ENCODE data around the gene FANCC.
"Not testable (repeated sequence)": the region's sequence is repeated elsewhere in the genome, so short reads cannot be mapped to it uniquely, and the experiment has no call there.

Gene FANCC

DNA sequence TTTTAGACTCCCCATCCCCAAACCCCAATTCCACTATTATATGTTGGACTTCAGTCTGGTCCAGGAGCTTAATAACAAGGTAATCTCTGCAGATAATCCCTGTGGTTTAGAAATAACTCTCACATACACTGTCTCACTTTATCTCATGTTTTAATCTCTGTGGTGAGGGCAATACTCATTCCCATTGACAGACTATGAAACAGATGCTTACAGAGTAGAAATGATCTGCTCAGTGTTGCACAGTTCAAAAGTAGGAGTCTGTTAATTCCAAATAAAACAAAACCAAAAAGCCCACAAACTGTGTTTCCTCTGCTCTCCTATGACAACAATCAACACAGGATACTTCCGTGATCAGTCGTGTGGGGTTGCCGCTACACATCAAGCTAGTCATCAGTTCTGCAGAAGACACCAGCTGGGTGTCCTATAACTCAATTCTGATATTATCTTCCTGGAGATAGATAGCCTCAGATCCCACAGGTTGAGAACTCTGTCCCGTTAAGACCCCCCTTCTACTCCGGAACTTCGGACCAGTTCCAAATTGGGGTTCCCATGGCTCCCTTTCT, 26.3 kb upstream of the FANCC start:
- Histone ChIP-seq H3K4me1 (ENCODE audit: insufficient read depth, low read length) (no peaks in the 10 kb centered on the region), H3K36me3 (ENCODE audit: insufficient read depth, low read length) (no peaks in the 10 kb centered on the region), H3K9ac (ENCODE audit: low read depth, low read length) (no peak overlapping the region), H3K9me3 (ENCODE audit: control insufficient read depth, insufficient read depth, low read length) (no peaks in the 10 kb centered on the region)

DNA sequence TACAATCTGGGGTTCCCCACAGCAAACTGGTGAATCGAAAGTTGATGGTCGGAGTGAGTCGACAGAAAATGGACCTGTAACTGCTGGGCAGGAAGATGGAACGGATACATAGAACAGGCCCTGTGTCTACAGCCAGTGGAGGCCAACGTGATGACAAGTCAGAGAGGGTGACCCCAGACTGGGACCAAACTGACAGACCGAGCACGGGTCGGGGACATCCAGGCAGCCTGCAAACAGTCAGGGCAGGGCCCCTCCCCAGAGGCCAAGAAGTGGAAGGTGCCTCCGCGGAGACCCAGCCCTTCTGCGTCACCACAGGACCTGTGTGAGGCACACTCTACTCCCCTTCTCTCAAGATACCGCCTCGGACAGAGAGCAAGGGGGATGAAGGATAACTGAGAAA, 25.1 kb upstream of the FANCC start:
- no peaks in the 10 kb centered on the region for H3K36me3 ChIP-seq (ENCODE audit: insufficient read depth, low read length)
- H3K9ac ChIP-seq (ENCODE audit: low read depth, low read length) = no peak overlapping the region

DNA sequence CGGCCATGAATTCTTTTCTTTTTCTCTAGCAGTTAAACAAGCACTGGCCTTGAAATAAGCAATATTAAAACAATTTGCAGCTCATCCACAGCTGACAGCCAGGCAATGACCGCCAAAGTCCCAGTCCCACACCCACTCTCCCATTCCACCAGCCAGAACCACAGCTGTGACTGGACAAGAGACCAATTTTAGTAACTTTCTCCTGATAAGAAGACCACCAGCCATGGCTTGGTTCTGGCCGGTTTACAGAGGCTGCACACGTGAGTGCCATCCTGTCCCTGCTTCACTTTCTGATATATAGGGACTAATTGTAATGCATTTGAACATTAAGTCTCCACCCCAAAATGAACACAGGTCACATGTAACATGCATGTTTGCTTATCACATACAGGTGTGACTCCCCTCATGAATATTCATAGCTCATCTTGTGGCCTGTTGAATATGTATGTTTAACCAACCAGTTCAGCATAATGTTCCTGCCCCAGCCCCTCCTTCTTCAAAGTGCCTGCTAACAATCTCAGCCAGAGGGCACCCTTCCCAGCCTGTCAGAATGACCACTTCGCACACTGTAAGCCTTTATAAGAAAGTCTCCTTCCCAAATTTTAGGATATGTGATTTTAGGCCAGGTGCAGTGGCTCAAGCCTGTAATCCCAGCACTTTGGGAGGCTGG, 23.9 kb upstream of the FANCC start:
- Histone ChIP-seq H3K9me3 (ENCODE audit: control insufficient read depth, insufficient read depth, low read length) (no peaks in the 10 kb centered on the region), H3K9ac (ENCODE audit: low read depth, low read length) (no peak overlapping the region), H3K4me1 (ENCODE audit: insufficient read depth, low read length) (no peaks in the 10 kb centered on the region), H3K36me3 (ENCODE audit: insufficient read depth, low read length) (no peaks in the 10 kb centered on the region)

More for the DNA sequence above, 25.1 kb upstream of the FANCC start:
- Histone ChIP-seq H3K9me3 (ENCODE audit: control insufficient read depth, insufficient read depth, low read length) (no peaks in the 10 kb centered on the region), H3K4me1 (ENCODE audit: insufficient read depth, low read length) (no peaks in the 10 kb centered on the region)

DNA sequence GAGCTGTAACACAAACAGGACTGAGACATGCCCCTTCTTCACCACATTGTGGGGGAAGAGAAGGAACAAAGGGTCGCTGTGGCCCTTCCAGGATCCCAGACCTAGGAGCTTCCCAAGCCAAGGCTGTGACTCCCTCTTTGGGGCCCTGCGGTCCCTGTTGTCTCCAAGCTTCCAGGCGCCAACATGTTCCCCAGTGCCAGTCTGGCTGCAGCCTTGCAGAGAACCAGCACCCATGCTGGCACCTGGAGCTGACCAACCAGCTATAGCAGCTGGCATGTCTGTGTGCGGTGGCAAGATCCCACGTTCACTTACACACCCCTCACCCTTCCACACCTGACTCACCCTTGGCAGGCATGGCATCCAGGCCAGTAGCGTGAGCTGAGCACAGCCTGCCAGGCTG, 20.7 kb upstream of the FANCC start:
- Histone ChIP-seq H3K4me1 (ENCODE audit: insufficient read depth, low read length) (no peaks in the 10 kb centered on the region), H3K9ac (ENCODE audit: low read depth, low read length) (no peak overlapping the region), H3K36me3 (ENCODE audit: insufficient read depth, low read length) (no peaks in the 10 kb centered on the region), H3K9me3 (ENCODE audit: control insufficient read depth, insufficient read depth, low read length) (no peaks in the 10 kb centered on the region)

DNA sequence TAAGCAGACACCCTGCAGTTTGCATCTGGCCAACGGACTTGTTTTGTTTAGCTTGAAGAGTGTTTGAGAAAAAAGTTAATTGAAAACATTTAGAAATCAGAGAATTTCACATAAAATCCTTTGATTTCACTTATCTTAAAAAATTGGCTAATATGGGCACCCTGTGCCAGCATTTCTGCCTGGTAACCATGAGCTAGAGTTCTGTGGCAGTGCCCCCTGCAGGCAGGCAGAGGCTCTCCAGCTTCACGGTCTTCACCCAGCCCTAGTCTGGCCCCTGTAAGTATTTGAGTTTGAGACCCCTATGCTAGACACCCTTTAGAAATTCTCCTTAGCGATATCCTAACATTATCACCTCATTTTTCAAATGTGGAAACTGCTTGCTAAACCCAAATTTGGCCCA, 18.8 kb upstream of the FANCC start:
- no peak overlapping the region for H3K9ac ChIP-seq (ENCODE audit: low read depth, low read length)
- no peaks in the 10 kb centered on the region for H3K4me1 ChIP-seq (ENCODE audit: insufficient read depth, low read length)
- no peaks in the 10 kb centered on the region for H3K9me3 ChIP-seq (ENCODE audit: control insufficient read depth, insufficient read depth, low read length)
- no peaks in the 10 kb centered on the region for H3K36me3 ChIP-seq (ENCODE audit: insufficient read depth, low read length)

DNA sequence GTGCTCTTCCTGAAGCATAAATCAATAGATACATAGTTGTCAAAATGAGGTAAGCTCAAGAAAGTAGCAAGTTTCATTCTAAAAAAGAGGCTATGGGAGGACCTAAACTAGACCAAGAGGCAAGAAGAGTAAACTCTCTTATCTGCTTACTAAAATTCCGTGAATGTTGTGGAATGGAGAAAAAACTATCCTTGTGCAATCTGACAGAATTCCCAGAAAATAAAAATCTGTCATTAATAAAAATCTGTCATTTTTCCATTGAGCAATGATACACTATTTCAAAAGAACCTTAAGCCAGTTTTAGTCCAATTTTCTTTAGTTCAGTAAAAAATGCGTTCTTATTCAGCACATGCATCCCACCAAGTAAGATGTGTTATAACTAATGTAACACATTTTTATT, 15.9 kb upstream of the FANCC start:
- no peak overlapping the region for H3K9ac ChIP-seq (ENCODE audit: low read depth, low read length)
- no peaks in the 10 kb centered on the region for H3K4me1 ChIP-seq (ENCODE audit: insufficient read depth, low read length)
- H3K36me3 ChIP-seq (ENCODE audit: insufficient read depth, low read length) = no peaks in the 10 kb centered on the region
- no peaks in the 10 kb centered on the region; the same call in 1 of the 2 replicates for H3K9me3 ChIP-seq (ENCODE audit: control insufficient read depth, insufficient read depth, low read length)

DNA sequence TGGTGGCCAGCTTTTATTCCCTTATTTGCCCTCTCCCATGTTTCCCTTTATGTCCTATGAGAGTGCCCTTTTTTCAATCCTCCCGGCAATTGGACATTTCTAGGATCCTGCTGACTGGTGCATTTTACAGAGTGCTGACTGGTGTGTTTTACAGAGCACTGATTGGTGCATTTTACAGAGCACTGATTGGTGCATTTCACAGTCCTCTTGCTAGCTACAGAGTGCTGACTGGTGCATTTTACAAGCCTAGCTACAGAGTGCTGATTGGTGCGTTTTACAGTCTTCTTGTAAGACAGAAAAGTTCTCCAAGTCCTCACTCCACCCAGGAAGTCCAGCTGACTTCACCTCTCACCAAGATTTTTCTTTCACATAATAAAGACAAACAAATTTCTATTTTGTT, 15.4 kb upstream of the FANCC start:
- H3K9ac ChIP-seq (ENCODE audit: low read depth, low read length) = no peak overlapping the region
- H3K36me3 ChIP-seq (ENCODE audit: insufficient read depth, low read length) = no peaks in the 10 kb centered on the region
- no peaks in the 10 kb centered on the region; the same call in none of the 2 replicates for H3K9me3 ChIP-seq (ENCODE audit: control insufficient read depth, insufficient read depth, low read length)
- H3K4me1 ChIP-seq (ENCODE audit: insufficient read depth, low read length) = no peaks in the 10 kb centered on the region

DNA sequence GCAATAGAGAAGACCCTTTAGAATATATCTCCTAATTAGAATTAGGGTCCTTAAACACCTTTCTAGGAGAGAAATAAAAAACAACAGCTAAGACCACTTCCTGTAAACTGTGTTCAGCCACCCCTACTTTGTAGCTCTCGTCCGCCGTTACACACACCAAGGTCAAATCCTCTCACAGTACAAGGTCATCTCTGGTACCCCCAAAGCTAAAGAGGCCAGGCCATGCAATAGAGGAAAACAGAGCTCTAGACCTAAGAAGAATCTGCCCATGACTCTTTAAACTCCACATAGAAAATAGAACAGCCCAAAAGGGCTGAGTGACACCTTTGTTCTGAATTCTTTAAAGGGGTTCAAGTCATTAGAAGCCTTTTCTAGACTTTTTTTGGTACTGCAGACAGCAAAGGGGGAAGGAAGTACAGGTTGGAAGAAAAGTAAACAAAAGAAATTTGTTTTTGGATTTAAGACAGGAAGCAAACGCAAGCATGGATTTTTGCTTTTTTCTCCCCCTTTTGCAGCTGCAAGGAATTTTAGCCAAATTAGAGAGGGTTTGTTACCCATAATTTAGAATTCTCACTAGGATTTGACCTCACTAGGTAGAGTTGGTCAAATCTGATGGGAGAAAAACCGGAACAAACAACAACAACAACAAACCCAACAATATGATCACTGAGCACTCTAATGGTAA, 13.4 kb upstream of the FANCC start:
- H3K9ac ChIP-seq (ENCODE audit: low read depth, low read length) = no peak overlapping the region
- H3K4me1 ChIP-seq (ENCODE audit: insufficient read depth, low read length) = no peaks in the 10 kb centered on the region
- H3K9me3 ChIP-seq (ENCODE audit: control insufficient read depth, insufficient read depth, low read length) = peaks cover 10% of the 10 kb centered on the region
- no peaks in the 10 kb centered on the region for H3K36me3 ChIP-seq (ENCODE audit: insufficient read depth, low read length)

DNA sequence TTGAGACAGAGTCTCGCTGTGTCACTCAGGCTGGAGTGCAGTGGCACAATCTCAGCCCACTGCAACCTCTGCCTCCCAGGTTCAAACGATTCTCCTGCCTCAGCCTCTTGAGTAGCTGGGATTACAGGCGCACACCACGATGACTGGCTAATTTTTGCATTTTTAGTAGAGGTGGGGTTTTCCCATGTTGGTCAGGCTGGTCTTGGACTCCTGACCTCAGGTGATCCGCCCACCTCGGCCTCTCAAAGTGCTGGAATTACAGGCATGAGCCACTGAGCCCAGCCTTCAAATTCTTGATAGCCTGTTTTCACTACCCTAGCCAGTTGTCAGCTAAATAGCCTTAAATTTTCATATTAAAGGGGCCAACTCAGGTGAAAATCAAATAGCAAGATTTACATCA, 11.6 kb upstream of the FANCC start:
- peaks cover 15% of the 10 kb centered on the region for H3K9me3 ChIP-seq (ENCODE audit: control insufficient read depth, insufficient read depth, low read length)
- not testable (repeated sequence) for H3K4me1 ChIP-seq (ENCODE audit: insufficient read depth, low read length); H3K9ac ChIP-seq (ENCODE audit: low read depth, low read length); H3K36me3 ChIP-seq (ENCODE audit: insufficient read depth, low read length)

DNA sequence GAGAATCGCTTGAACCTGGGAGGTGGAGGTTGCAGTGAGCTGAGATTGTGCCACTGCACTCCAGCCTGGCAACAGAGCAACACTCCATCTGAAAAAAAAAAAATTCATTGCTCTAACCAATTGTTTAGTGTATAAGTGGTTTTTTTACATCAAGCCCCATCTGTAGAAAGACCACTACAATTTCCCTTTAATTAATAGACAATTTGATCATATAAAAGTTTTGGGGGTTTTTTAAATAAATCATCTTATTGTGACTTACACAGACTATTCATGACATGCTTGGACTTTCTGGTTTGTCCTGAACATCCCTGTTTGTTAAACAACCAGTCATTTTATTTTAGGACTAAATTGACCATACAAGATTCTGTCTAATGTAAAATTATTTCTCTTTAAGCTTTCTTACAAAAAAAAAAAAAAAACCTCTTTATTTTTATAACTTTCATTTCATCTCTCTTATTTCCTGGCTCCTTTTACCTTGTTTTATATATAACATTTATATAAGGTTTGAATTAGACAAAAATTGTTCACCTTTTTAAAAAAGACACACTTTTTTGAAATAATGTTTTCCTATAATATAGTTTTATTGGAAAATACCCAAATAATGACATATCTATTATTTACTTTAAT, 9.8 kb upstream of the FANCC start:
- Histone ChIP-seq H3K9me3 (ENCODE audit: control insufficient read depth, insufficient read depth, low read length) (peaks cover 15% of the 10 kb centered on the region), H3K4me1 (ENCODE audit: insufficient read depth, low read length) (no peaks in the 10 kb centered on the region), H3K36me3 (ENCODE audit: insufficient read depth, low read length) (no peaks in the 10 kb centered on the region), H3K9ac (ENCODE audit: low read depth, low read length) (no peak overlapping the region)

DNA sequence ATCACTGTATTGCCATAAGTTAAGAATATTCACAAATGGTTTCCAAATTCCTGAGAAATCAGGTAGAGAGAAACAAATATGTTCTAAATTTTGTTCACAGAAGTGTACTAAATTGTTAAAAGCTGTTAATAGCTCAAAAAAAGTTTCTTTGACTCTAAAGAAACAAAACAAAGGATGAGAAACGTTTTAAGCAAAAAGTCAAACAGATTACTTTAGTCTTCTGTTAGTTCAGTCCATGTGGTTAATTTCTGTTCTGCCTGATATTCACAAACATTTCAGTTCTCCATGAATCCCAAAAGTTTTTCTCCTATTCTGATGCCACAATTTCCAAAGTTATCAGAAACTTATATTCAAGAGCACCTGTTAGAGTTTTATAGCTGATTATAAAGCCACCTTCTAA, 7.7 kb upstream of the FANCC start:
- H3K36me3 ChIP-seq (ENCODE audit: insufficient read depth, low read length) = no peaks in the 10 kb centered on the region
- H3K4me1 ChIP-seq (ENCODE audit: insufficient read depth, low read length) = no peaks in the 10 kb centered on the region
- H3K9me3 ChIP-seq (ENCODE audit: control insufficient read depth, insufficient read depth, low read length) = peaks cover 15% of the 10 kb centered on the region
- H3K9ac ChIP-seq (ENCODE audit: low read depth, low read length) = no peak overlapping the region

DNA sequence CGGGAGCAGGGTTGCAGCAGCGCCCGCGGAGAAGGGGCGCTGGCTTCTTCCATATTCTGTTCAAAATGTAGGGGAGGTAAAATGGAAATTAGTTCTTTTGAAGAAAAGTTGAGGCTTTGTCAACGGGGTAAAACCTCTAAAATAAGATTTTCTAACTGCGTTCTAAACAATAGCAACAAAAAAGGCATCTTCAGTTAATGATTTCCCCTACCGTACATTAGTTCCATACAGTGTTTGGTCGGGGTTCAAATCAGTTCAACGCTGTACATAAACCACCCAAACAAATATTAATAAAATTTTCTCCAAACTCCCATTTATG, 343 bp upstream of the FANCC start:
- Histone ChIP-seq H3K9ac (ENCODE audit: low read depth, low read length) (peak overlapping the region; percentile 87), H3K4me1 (ENCODE audit: insufficient read depth, low read length) (peaks cover 9% of the 10 kb centered on the region; the same call in 1 of the 2 replicates), H3K9me3 (ENCODE audit: control insufficient read depth, insufficient read depth, low read length) (no peaks in the 10 kb centered on the region), H3K36me3 (ENCODE audit: insufficient read depth, low read length) (no peaks in the 10 kb centered on the region)

DNA sequence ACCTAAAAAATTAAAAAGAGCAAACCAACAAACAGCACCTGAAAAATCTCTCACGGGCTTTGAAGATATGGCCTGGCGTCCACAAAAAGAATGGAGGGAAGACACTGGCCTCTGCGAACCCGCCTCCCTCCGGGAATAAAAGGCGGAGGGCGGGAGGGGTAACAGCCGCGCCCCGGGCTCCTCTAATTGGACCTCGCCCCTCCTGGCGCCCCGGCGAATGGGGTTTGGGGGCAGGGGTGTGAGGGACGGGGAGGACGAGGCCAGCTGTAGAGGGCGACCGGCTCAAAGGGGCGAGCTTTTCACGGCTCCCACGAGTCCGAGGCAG, 753 bp downstream of the FANCC start:
- no peaks in the 10 kb centered on the region for H3K9me3 ChIP-seq (ENCODE audit: control insufficient read depth, insufficient read depth, low read length)
- no peaks in the 10 kb centered on the region for H3K36me3 ChIP-seq (ENCODE audit: insufficient read depth, low read length)
- peak overlapping the region; percentile 66 for H3K9ac ChIP-seq (ENCODE audit: low read depth, low read length)
- H3K4me1 ChIP-seq (ENCODE audit: insufficient read depth, low read length) = peaks cover 9% of the 10 kb centered on the region; the same call in 1 of the 2 replicates

DNA sequence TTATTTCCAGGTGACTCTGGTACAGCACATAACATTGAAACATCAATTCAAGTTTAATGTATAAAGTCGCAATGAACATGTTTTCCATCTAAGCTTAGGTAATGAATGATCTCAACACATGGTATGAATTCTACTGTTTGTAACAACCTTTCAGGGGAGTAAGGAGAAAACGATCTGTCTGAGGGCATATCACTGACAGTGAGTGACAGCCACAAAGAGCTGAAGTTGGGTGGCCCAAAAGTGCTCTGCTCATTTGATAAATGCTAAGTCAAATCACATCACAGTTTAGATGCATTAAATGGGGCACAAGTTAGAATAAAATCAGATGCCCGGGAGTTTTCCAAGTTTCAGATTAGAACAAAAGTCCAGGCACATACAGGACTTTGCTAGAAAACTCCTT, 1.2 kb downstream of the FANCC start:
- H3K9ac ChIP-seq (ENCODE audit: low read depth, low read length) = peak overlapping the region; percentile 66
- H3K9me3 ChIP-seq (ENCODE audit: control insufficient read depth, insufficient read depth, low read length) = no peaks in the 10 kb centered on the region
- H3K36me3 ChIP-seq (ENCODE audit: insufficient read depth, low read length) = no peaks in the 10 kb centered on the region
- peaks cover 9% of the 10 kb centered on the region; the same call in 1 of the 2 replicates for H3K4me1 ChIP-seq (ENCODE audit: insufficient read depth, low read length)

Data from ES-I3 (cell line).